ENCODE results near the gene POR.

- no peak for TF ChIP-seq CTCF (IDR thresholded peaks at IDR 0.05; ENCODE audit: poor library complexity)
- TF ChIP-seq EZH2 (IDR thresholded peaks at IDR 0.05; ENCODE audit: borderline replicate concordance), result no peak
- no peak for TF ChIP-seq EZH2phosphoT487 (IDR thresholded peaks at IDR 0.05; ENCODE audit: low read depth, severe bottlenecking, unreplicated experiment)
These were observed 46.3 kb downstream of the POR start for GRCh38 chr7:75961218-75961617.
